H9 (cell line): Measurements from ENCODE around the gene CORO2B. TPM values are rescaled to one million over a fixed set of nuclear protein-coding genes. Genes with fewer than 3 reads are reported as not detected.

Source experiments
- DNase-seq: peaks from one replicate; pipeline ENCODE4 v3.0.0-alpha.2; 2017
- H2AFZ ChIP-seq: one replicate; pipeline ENCODE4 v1.6.1; 2013; ENCODE audit warnings: mild to moderate bottlenecking, low read length, control low read depth, moderate library complexity
- H2AK5ac ChIP-seq: 2 replicates; pipeline ENCODE4 v1.6.1; 2013; ENCODE audit warnings: low read length, control low read depth, mixed read lengths; ENCODE audit not compliant: insufficient read length
- H2BK120ac ChIP-seq: one replicate; pipeline ENCODE4 v1.6.1; 2013; ENCODE audit warnings: low read depth, mild to moderate bottlenecking, low read length, control low read depth, inconsistent platforms; ENCODE audit not compliant: poor library complexity, severe bottlenecking
- H2BK12ac ChIP-seq: 2 replicates; pipeline ENCODE4 v1.6.1; 2013; ENCODE audit warnings: low read length, control low read depth, mixed read lengths, low read depth; ENCODE audit not compliant: insufficient read length
- H2BK15ac ChIP-seq: 2 replicates; pipeline ENCODE4 v1.6.1; 2013; ENCODE audit warnings: low read depth, low read length, control low read depth
- H2BK20ac ChIP-seq: one replicate; pipeline ENCODE4 v1.6.1; 2013; ENCODE audit warnings: low read depth, mild to moderate bottlenecking, low read length, control low read depth, inconsistent platforms; ENCODE audit not compliant: poor library complexity, severe bottlenecking
- H2BK5ac ChIP-seq: 2 replicates; pipeline ENCODE4 v1.6.1; 2013; ENCODE audit warnings: low read length, control low read depth, mixed read lengths; ENCODE audit not compliant: insufficient read length
- H3K14ac ChIP-seq: 2 replicates; pipeline ENCODE4 v1.6.1; 2013; ENCODE audit warnings: low read length, control low read depth; ENCODE audit not compliant: insufficient read depth
- H3K18ac ChIP-seq: 2 replicates; pipeline ENCODE4 v1.6.1; 2013; ENCODE audit warnings: low read depth, mild to moderate bottlenecking, mixed read lengths, low read length, control low read depth; ENCODE audit not compliant: insufficient read length
- H3K23ac ChIP-seq: 2 replicates; pipeline ENCODE4 v1.6.1; 2013; ENCODE audit warnings: low read length, control low read depth, mixed read lengths, low read depth; ENCODE audit not compliant: insufficient read length
- H3K23me2 ChIP-seq: 2 replicates; pipeline ENCODE4 v1.6.1; 2013; ENCODE audit warnings: low read depth, mild to moderate bottlenecking, mixed read lengths, low read length, control low read depth; ENCODE audit not compliant: insufficient read length, poor library complexity, severe bottlenecking
- H3K27ac ChIP-seq: 2 replicates; pipeline ENCODE4 v1.5.1; 2013; ENCODE audit warnings: low read length, control low read depth, mixed read lengths, low read depth; ENCODE audit not compliant: insufficient read length
- H3K27me3 ChIP-seq: 2 replicates; pipeline ENCODE4 v1.6.1; 2013; ENCODE audit warnings: low read length, control low read depth, inconsistent platforms; ENCODE audit not compliant: insufficient read depth
- H3K4ac ChIP-seq: 2 replicates; pipeline ENCODE4 v1.6.1; 2013; ENCODE audit warnings: low read depth, mild to moderate bottlenecking, control low read depth, inconsistent platforms, low read length, moderate library complexity
- H3K4me1 ChIP-seq: 2 replicates; pipeline ENCODE4 v1.6.1; 2013; ENCODE audit warnings: low read length, control low read depth, inconsistent platforms; ENCODE audit not compliant: insufficient read depth
- H3K4me2 ChIP-seq: 2 replicates; pipeline ENCODE4 v1.6.1; 2013; ENCODE audit warnings: low read length, control low read depth, mixed read lengths; ENCODE audit not compliant: insufficient read length, insufficient read depth
- H3K56ac ChIP-seq: 2 replicates; pipeline ENCODE4 v1.6.1; 2013; ENCODE audit warnings: low read depth, mild to moderate bottlenecking, mixed read lengths, low read length, control low read depth; ENCODE audit not compliant: insufficient read length
- H3K79me1 ChIP-seq: 2 replicates; pipeline ENCODE4 v1.6.1; 2013; ENCODE audit warnings: low read depth, mild to moderate bottlenecking, moderate library complexity, low read length, control low read depth, inconsistent platforms; ENCODE audit not compliant: insufficient read depth, poor library complexity, severe bottlenecking
- H3K79me2 ChIP-seq: 2 replicates; pipeline ENCODE4 v1.6.1; 2013; ENCODE audit warnings: low read length, control low read depth, inconsistent platforms; ENCODE audit not compliant: insufficient read depth
- H3K9ac ChIP-seq: 2 replicates; pipeline ENCODE4 v1.6.1; 2013; ENCODE audit warnings: low read length, control low read depth, mixed read lengths; ENCODE audit not compliant: insufficient read length; ENCODE audit errors: extremely low read depth
- H3K9me3 ChIP-seq: one replicate; pipeline ENCODE4 v1.6.1; 2013; ENCODE audit warnings: low read depth, low read length, inconsistent platforms; ENCODE audit not compliant: control insufficient read depth
- H3T11ph ChIP-seq: one replicate; pipeline ENCODE4 v1.6.1; 2013; ENCODE audit warnings: mild to moderate bottlenecking, low read length, control low read depth, inconsistent platforms
- H4K20me1 ChIP-seq: one replicate; pipeline ENCODE4 v1.6.1; 2013; ENCODE audit not compliant: control insufficient read depth, insufficient read length, insufficient read depth
- H4K5ac ChIP-seq: 2 replicates; pipeline ENCODE4 v1.6.1; 2013; ENCODE audit warnings: low read depth, mild to moderate bottlenecking, mixed read lengths, low read length, control low read depth; ENCODE audit not compliant: insufficient read length
- H4K8ac ChIP-seq: replicated peaks from 2 replicates; pipeline ENCODE4 v1.6.1; 2013; ENCODE audit warnings: low read length, control low read depth, mixed read lengths, low read depth; ENCODE audit not compliant: insufficient read length
- H4K91ac ChIP-seq: 2 replicates; pipeline ENCODE4 v1.6.1; 2013; ENCODE audit warnings: low read depth, mild to moderate bottlenecking, moderate library complexity, mixed read lengths, low read length, control low read depth; ENCODE audit not compliant: insufficient read length
- H3K27ac Mint-ChIP-seq, 3 experiments: 2 replicates in 2 of 3; 3 replicates in 1 of 3; pipeline ENCODE4 v1.8.0; 2020 to 2021; ENCODE audit warnings: mixed read lengths in 3 of 3, mild to moderate bottlenecking in 1 of 3, moderate library complexity in 1 of 3
- H3K27me3 Mint-ChIP-seq: 2 replicates; pipeline ENCODE4 v1.8.0; 2021; ENCODE audit warnings: low read depth, mild to moderate bottlenecking, moderate library complexity, mixed read lengths
- H3K36me3 Mint-ChIP-seq, 3 experiments: 2 replicates in 2 of 3; 3 replicates in 1 of 3; pipeline ENCODE4 v1.8.0; 2020 to 2021; ENCODE audit warnings: low read depth in 3 of 3, mixed read lengths in 3 of 3; ENCODE audit not compliant: insufficient read depth in 1 of 3
- H3K4me1 Mint-ChIP-seq, 2 experiments: 2 replicates each; pipeline ENCODE4 v1.8.0; 2020; ENCODE audit warnings: mixed read lengths in 2 of 2
- H3K4me3 Mint-ChIP-seq, 2 experiments: 2 replicates in 1 of 2; 3 replicates in 1 of 2; pipeline ENCODE4 v1.8.0; 2020 to 2021; ENCODE audit warnings: mild to moderate bottlenecking in 2 of 2, mixed read lengths in 2 of 2, moderate library complexity in 1 of 2
- H3K9me3 Mint-ChIP-seq, 2 experiments: 2 replicates in 1 of 2; 3 replicates in 1 of 2; pipeline ENCODE4 v1.8.0; 2020; ENCODE audit warnings: mild to moderate bottlenecking in 2 of 2, mixed read lengths in 2 of 2, moderate library complexity in 1 of 2
- CTCF ChIP-seq: fragments of 200-600 bp; sonication (generic); conservative IDR thresholded peaks from 3 replicates; pipeline ENCODE4 v1.8.0; 2021; ENCODE audit warnings: antibody characterized with exemption, mild to moderate bottlenecking
- WGBS: extraction: QIAGEN DNeasy Blood & Tissue Kit; methylation state at CpG from one replicate; pipeline ENCODE4 v1.1.7; 2013; ENCODE audit warnings: missing lambda C conversion rate, low lambda C conversion rate, mixed read lengths; ENCODE audit not compliant: insufficient read length; ENCODE audit errors: extremely low coverage; 5-methylcytosine and 5-hydroxymethylcytosine counted together
- total RNA-seq: library from RNA; stranded (reverse); gene quantifications from 2 replicates; pipeline ENCODE4 v1.2.1, GENCODE V29; 2021

Gene CORO2B
- total RNA-seq, 1 experiment from 2014 or later, result 3.1 TPM

GRCh38 chr15:68572921-68573320 is 5.9 kb upstream of the CORO2B start:
- no peak overlapping the region for H3K56ac ChIP-seq
- H3K4ac ChIP-seq, result no peak overlapping the region
- no peak for DNase-seq
- H2BK15ac ChIP-seq, result no peak overlapping the region
- no peaks in the 10 kb centered on the region for H3K36me3 Mint-ChIP-seq
- no peaks in the 10 kb centered on the region for H3K79me1 ChIP-seq
- H3K4me2 ChIP-seq, result no peak overlapping the region
- peaks cover 42% of the 10 kb centered on the region for H3K27me3 Mint-ChIP-seq
- H3K4me1 ChIP-seq, result peaks cover 20% of the 10 kb centered on the region; the same call in 1 of the 2 replicates
- H4K8ac ChIP-seq, result no peak overlapping the region
- no peak overlapping the region for H3K27ac ChIP-seq
- no peaks in the 10 kb centered on the region for H3K79me2 ChIP-seq
- no peak overlapping the region for H3K14ac ChIP-seq
- H3K9me3 ChIP-seq, result no peaks in the 10 kb centered on the region
- WGBS, result no CpG with 5 or more reads among the region's 6 CpGs
- no peak overlapping the region for H2AK5ac ChIP-seq
- no peaks in the 10 kb centered on the region for H4K20me1 ChIP-seq
- H3K27ac Mint-ChIP-seq, result no peak overlapping the region
- no peak overlapping the region for H2BK20ac ChIP-seq
- H2BK120ac ChIP-seq, result no peak overlapping the region
- no peak overlapping the region for H3K4me3 Mint-ChIP-seq
- H3K4me1 Mint-ChIP-seq, result peaks cover 65 to 75% of the 10 kb centered on the region in 2 experiments
- no peak overlapping the region for H3T11ph ChIP-seq
- peaks cover 4% of the 10 kb centered on the region for H3K23me2 ChIP-seq
- H2AFZ ChIP-seq, result no peak overlapping the region
- no peaks in the 10 kb centered on the region; a peak in 1 of 5 replicates for H3K9me3 Mint-ChIP-seq
- H3K9ac ChIP-seq, result no peak overlapping the region
- no peak overlapping the region for H4K5ac ChIP-seq
- H3K23ac ChIP-seq, result no peak overlapping the region
- H3K27me3 ChIP-seq, result peaks cover 1% of the 10 kb centered on the region
- no peak for TF ChIP-seq CTCF
- H2BK12ac ChIP-seq, result no peak overlapping the region
- H2BK5ac ChIP-seq, result no peak overlapping the region
- no peak overlapping the region for H4K91ac ChIP-seq
- no peak overlapping the region for H3K18ac ChIP-seq
